Muscle of leg (tissue), 11 donors: ENCODE data around the gene TRAPPC10. TPM values are rescaled to one million over a fixed set of nuclear protein-coding genes. Genes with fewer than 3 reads are reported as not detected.

Source experiments
- DNase-seq: peaks from one replicate; pipeline ENCODE4 v3.0.0; 2013
- H3K27ac ChIP-seq: one replicate; pipeline ENCODE4 v1.5.1; 2013; ENCODE audit warnings: mild to moderate bottlenecking, low read length, control low read depth
- H3K27me3 ChIP-seq: one replicate; pipeline ENCODE4 v1.6.1; 2013; ENCODE audit warnings: low read length; ENCODE audit not compliant: control insufficient read depth, insufficient read depth
- H3K36me3 ChIP-seq: one replicate; pipeline ENCODE4 v1.6.1; 2013; ENCODE audit warnings: low read length; ENCODE audit not compliant: control insufficient read depth, insufficient read depth
- H3K4me1 ChIP-seq: one replicate; pipeline ENCODE4 v1.6.1; 2013; ENCODE audit warnings: low read length; ENCODE audit not compliant: control insufficient read depth, insufficient read depth
- H3K4me3 ChIP-seq: one replicate; pipeline ENCODE4 v1.5.1; 2013; ENCODE audit warnings: low read length, control low read depth
- H3K9me3 ChIP-seq: replicated peaks from 2 replicates; pipeline ENCODE4 v1.6.1; 2013; ENCODE audit warnings: low read depth, low read length; ENCODE audit not compliant: control insufficient read depth
- WGBS: methylation state at CpG from one replicate; pipeline ENCODE4 v1.1.5; 2013; ENCODE audit warnings: missing lambda C conversion rate; ENCODE audit not compliant: insufficient coverage; 5-methylcytosine and 5-hydroxymethylcytosine counted together
- polyA plus RNA-seq, 8 donors: library from polyadenylated mRNA; unstranded; fragments of 120-200 nt; gene quantifications; one replicate each; pipeline versions ENCODE4 v1.2.1 to v1.2.3, GENCODE V29; 2013; ENCODE audit warnings: inconsistent platforms in 1 of 8, low replicate concordance in 1 of 8; ENCODE audit not compliant: insufficient read length in 8 of 8, insufficient read depth in 1 of 8
- total RNA-seq: library from RNA; stranded (reverse); fragments of 120-200 nt; gene quantifications from one replicate; pipeline ENCODE4 v1.2.4, GENCODE V29; 2013

Gene TRAPPC10
- total and polyA plus RNA-seq, 9 donors: 9.9 to 16.7 (median 12.0) TPM

DNA sequence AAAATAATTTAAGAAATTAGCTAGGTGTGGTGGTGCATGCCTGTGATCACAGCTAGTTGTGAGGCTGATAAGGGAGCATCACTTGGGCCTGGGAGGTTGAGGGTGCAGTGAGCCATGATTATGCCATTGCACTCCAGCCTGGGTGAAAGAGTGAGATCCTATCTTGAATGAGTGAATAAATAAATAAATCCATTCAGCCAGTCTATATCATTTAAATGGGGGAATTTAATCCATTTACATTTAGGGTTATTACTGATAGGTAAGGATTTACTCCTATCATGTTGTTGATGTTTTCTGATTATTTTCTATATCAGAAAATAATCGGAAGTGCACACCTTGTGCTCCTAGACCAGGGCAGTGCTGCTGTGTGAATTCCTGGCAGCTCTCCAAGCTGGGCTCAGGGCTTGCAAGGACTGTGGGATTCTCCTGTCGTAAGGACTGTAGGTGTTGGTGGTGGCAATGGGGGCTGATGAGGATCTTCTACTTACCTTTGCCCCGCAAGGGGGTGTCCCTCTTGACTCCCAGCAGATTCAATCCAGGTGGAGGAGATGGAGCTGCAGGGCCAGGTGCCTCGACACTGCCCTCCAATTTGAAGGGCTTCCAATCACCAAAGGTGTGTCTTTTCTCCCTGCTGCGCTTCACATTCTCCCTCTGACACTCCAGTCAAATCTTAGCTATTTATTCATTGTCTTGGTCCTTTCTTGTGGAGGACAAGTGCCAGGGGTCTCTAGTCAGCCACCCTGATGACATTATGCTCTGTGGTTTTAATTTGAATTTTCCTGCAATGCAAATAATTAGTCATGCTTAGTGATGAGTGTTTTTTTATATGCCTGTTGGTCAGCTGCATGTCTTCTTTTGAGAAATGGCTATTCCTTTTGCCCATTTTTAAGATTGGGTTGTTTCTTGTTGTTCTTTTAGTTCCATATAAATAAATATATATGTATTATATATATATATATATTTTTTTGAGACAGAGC, 14.1 kb upstream of the TRAPPC10 start:
- Histone ChIP-seq H3K4me3 (no peak overlapping the region), H3K4me1 (peaks cover 7% of the 10 kb centered on the region), H3K9me3 (no peaks in the 10 kb centered on the region), H3K27ac (no peak overlapping the region), H3K36me3 (no peaks in the 10 kb centered on the region), H3K27me3 (peaks cover 16% of the 10 kb centered on the region)
- 80% methylated on average over 1 of the region's 5 CpGs for WGBS
- no peak for DNase-seq

DNA sequence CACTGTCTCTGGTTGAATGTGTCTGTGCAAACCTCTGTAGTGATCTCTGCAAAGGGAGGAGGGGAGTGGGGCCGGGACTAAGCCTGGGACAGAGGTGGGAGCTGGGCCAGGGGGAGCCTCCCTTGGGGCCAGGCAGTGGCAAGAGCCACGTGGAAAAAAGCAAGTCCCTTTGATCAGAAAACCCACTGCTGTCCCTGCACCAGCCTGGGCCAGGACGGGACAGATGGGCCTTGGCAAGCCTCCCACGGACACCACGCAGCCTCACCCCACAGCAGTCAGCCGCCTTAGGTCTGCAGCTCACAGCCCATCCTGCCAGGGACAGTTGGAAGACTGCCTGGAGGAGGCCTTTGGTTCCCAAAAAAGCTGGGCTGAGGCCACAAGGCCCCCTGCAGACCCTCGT, 11.7 kb upstream of the TRAPPC10 start:
- no peak for DNase-seq
- 10% methylated on average over 4 of the region's 7 CpGs for WGBS
- no peaks in the 10 kb centered on the region for H3K9me3 ChIP-seq
- no peak overlapping the region for H3K27ac ChIP-seq
- peaks cover 7% of the 10 kb centered on the region for H3K4me1 ChIP-seq
- H3K36me3 ChIP-seq: no peaks in the 10 kb centered on the region
- H3K27me3 ChIP-seq: peaks cover 13% of the 10 kb centered on the region
- H3K4me3 ChIP-seq: no peak overlapping the region

DNA sequence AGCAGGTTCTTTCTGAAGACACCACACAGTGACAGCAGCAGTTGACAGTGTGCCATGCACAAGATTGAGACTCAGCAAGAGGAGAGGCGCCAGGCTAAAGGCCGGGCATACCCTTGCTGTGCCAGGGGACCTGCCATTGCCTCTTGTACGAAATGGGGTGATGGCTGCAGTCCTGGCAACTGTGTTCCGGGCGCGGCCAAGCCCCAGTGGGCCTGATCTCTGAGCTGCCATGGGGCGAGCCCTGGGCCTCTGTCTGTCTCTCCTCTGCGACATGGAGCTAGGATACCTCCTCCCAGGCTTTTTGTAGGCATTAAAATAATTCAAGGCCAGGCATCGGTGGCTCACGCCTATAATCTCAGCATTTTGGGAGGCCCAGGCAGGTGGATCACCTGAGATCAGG, 9.6 kb upstream of the TRAPPC10 start:
- peaks cover 7% of the 10 kb centered on the region for H3K4me1 ChIP-seq
- no peak for DNase-seq
- WGBS: 95% methylated on average over 10 of the region's 10 CpGs
- no peak overlapping the region for H3K4me3 ChIP-seq
- H3K27ac ChIP-seq: no peak overlapping the region
- peaks cover 13% of the 10 kb centered on the region for H3K27me3 ChIP-seq
- no peaks in the 10 kb centered on the region for H3K9me3 ChIP-seq
- H3K36me3 ChIP-seq: no peaks in the 10 kb centered on the region

DNA sequence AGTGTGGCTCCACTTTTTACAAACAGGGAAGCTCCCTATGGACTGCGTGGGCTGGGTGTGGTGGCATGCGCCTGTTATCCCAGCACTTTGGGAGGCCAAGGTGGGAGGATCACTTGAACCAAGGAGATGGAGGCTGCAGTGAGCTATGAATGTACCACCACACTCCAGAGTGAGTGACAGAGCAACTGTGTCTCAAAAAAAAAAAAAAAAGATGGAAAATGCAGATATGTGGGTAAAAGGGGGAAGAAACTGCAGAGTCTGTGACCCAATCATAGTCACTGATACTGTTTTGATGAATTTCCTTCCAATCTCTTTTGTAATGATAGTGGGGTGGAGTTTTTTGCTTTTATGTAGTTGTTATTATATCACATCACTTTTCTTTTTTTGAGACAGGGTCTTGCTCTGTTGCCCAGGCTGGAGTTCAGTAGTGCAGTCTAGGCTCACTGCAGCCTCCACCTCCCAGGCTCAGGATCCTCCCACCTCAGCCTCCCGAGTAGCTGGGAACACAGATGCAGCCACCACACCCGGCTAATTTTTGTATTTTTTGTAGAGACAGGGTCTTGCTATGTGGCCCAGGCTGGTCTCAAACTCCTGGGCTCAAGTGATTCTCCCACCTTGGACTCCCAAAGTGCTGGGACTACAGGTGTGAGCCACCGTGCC, 8.7 kb upstream of the TRAPPC10 start:
- H3K4me1 ChIP-seq: peaks cover 7% of the 10 kb centered on the region
- H3K27ac ChIP-seq: no peak overlapping the region
- no peak for DNase-seq
- H3K4me3 ChIP-seq: no peak overlapping the region
- WGBS: 100% methylated on average over 1 of the region's 5 CpGs
- H3K36me3 ChIP-seq: no peaks in the 10 kb centered on the region
- H3K9me3 ChIP-seq: no peaks in the 10 kb centered on the region
- H3K27me3 ChIP-seq: peaks cover 10% of the 10 kb centered on the region

DNA sequence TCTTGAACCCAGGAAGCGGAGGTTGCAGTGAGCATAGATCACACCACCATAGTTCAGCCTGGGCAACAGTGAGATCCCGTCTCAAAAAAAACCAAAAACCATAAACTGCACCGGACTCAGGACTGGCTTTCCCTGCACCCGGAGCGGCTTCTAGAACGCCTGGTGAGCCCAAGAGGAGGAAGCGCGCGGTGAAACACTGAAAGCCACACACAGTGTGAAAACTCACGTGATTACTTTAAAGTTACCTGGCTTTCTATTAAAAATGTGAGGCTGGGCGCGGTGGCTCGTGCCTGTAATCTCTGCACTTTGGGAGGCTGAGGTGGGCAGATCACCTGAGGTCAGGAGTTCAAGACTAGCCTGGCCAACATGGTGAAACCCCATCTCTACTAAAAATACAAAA, 7.0 kb upstream of the TRAPPC10 start:
- WGBS: 91% methylated on average over 10 of the region's 13 CpGs
- H3K27ac ChIP-seq: no peak overlapping the region

DNA sequence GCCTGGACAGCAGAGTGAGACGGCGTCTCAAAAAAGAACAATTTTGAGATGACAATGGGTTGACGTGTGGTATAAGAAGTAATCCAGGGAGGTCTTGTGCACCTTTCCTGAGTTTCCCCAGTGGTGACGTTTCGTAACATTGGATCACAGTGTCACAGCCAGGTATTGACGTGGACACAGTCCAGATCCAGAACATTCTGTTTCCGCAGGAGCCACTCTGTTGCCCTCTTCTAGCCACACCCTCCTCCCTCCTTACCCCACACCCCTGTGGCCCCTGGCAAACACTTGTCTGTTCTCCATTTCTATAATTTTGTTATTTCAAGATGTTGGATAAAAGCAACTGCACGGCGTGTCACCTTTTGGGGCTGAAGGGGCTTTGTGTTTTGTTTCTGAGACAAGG, 6.5 kb upstream of the TRAPPC10 start:
- Histone ChIP-seq H3K9me3 (no peaks in the 10 kb centered on the region), H3K27me3 (peaks cover 2% of the 10 kb centered on the region), H3K27ac (no peak overlapping the region), H3K36me3 (no peaks in the 10 kb centered on the region), H3K4me3 (no peak overlapping the region), H3K4me1 (peaks cover under 1% of the 10 kb centered on the region)
- 82% methylated on average over 6 of the region's 9 CpGs for WGBS
- DNase-seq: no peak

More for the DNA sequence above, 7.0 kb upstream of the TRAPPC10 start:
- Histone ChIP-seq H3K4me1 (peaks cover 6% of the 10 kb centered on the region), H3K27me3 (peaks cover 4% of the 10 kb centered on the region), H3K9me3 (no peaks in the 10 kb centered on the region), H3K36me3 (no peaks in the 10 kb centered on the region), H3K4me3 (no peak overlapping the region)
- no peak for DNase-seq

DNA sequence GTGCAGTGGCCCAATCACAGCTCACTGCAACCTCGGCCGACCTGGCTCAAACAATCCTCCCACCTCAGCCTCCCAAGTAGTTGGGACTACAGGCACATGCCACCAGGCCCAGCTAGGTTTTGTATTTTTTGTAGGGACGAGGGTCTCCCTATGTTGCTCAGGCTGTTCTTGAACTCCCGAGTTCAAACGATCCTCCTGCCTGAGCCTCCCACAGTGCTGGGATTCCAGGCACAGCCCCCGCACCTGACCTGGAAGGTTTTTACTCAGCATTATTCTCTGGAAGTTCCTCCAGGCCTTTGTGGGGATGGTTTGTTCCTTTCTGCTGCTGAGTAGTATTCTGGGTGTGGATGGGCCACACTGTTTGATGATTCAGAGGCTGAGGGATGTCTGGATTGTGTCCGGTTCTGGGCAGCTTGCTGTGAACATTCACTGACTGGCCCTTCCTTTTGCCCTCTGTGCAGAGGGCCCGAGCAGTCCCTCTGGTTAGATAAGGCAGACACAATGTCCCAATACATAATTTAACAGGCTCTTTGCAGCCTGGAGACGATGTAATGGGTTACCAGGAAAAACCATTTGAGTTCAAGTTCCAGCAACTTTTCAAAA, 6.0 kb upstream of the TRAPPC10 start:
- H3K4me3 ChIP-seq: no peak overlapping the region
- no peaks in the 10 kb centered on the region for H3K9me3 ChIP-seq
- no peaks in the 10 kb centered on the region for H3K36me3 ChIP-seq
- no peak overlapping the region for H3K27ac ChIP-seq
- peaks cover 2% of the 10 kb centered on the region for H3K27me3 ChIP-seq
- peaks cover 1% of the 10 kb centered on the region for H3K4me1 ChIP-seq
- no peak for DNase-seq
- WGBS: 68% methylated on average over 5 of the region's 9 CpGs

DNA sequence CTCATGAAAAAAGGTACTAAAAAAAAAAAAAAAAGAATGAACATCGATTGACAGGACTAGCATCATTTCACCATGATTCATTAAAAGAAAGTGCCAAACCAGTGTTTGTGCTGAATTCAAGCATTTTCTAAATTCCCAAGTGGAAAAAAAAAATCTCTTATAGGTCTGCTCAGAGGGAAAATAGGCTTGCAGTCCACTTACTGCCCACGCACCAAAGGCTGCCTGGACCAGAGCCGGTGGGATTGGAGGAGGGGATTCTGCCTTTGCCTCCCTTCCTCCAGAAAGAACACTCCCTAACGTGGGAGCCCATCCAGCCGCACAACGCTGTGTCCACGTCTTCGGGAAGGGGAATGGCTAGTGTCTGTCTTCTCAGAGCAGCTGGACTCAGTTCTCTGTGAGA, 5.5 kb upstream of the TRAPPC10 start:
- Histone ChIP-seq H3K27ac (no peak overlapping the region), H3K4me3 (no peak overlapping the region), H3K27me3 (peaks cover 2% of the 10 kb centered on the region), H3K9me3 (no peaks in the 10 kb centered on the region), H3K4me1 (peaks cover 5% of the 10 kb centered on the region), H3K36me3 (no peaks in the 10 kb centered on the region)
- 59% methylated on average over 5 of the region's 8 CpGs for whole genome bisulfite sequencing
- DNase-seq: peak; percentile 37

DNA sequence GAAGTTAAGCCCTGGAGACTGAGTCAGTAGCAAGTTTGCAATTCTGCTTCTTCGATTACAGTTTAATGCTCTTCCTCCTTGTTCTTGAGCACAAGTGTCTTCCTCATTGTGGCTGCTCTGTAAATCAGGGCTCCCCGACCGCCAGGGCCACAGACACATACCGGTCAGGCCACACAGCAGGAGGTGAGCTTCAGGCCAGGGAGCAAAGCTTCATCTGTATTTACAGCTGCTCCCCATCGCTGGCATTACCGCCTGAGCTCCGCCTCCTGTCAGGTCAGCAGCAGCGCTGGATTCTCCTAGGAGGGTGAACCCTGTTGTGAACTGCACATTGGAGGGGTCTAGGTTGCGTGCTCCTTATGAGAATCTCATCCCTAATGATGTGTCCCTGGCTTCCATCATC, 1.7 kb upstream of the TRAPPC10 start:
- no peak overlapping the region for H3K27ac ChIP-seq
- no peak overlapping the region for H3K4me3 ChIP-seq
- H3K36me3 ChIP-seq: no peaks in the 10 kb centered on the region
- H3K9me3 ChIP-seq: no peaks in the 10 kb centered on the region
- no peak for DNase-seq
- H3K4me1 ChIP-seq: peaks cover 10% of the 10 kb centered on the region
- WGBS: 45% methylated on average over 4 of the region's 9 CpGs
- H3K27me3 ChIP-seq: no peaks in the 10 kb centered on the region

DNA sequence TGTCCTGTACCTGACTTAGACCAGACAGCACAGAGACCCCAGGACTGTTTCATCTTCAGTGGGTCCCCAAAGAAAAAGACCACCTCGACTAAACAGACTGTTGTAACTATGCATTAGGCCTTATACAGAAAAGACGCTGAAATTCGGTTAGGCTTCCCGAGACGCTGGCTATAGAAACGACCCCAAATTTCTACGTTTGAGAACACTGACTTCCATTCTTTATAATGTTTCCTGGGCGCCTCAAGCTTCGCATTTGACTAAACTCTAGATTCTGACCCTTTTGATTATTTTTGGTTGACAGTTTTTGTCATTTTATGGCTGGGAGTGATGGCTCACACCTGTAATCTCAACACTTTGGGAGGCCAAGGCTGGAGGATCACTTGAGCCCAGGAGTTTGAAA, 986 bp upstream of the TRAPPC10 start:
- Histone ChIP-seq H3K4me3 (peak overlapping the region; percentile 64), H3K9me3 (no peaks in the 10 kb centered on the region), H3K36me3 (no peaks in the 10 kb centered on the region), H3K4me1 (peaks cover 10% of the 10 kb centered on the region), H3K27ac (peak overlapping the region; percentile 86), H3K27me3 (no peaks in the 10 kb centered on the region)
- DNase-seq: no peak
- 68% methylated on average over 6 of the region's 9 CpGs for WGBS
